ENCODE measurements around the gene POLR2H. TPM values are rescaled to one million over a fixed set of nuclear protein-coding genes. Genes with fewer than 3 reads are reported as not detected.
A peak's percentile ranks its signal among the peaks of the same experiment; 100 is the strongest.

POLR2H gene
- polyA plus RNA-seq, 1 of the 3 experiments (the other 2 are of a cell fraction) = 206 TPM

- no peaks in the 10 kb centered on the region for H3K9me2 ChIP-seq
- 0 out of 2 replicates have a peak overlapping the region, but pooled peaks have one; percentile 21 for H3K4me2 ChIP-seq
- H3K4me3 ChIP-seq (ENCODE audit: low read depth in 2 of 2, low read length in 1 of 2) = no peak overlapping the region
- peak overlapping the region; percentile 54 to 90 for H3K27ac ChIP-seq (ENCODE audit: low read depth in 2 of 2, low read length in 1 of 2)
- 64% methylated on average over 9 of the region's 15 CpGs for WGBS (ENCODE audit: low lambda C conversion rate)
- POLR2A ChIA-PET = no interaction called here
- DNase-seq = no peak
- CTCF ChIA-PET = interaction anchor here (1.0 kb wide), 1 partner anchor 13 kb away, joined by 4 read pairs; no protein-coding TSS in a partner anchor
- H3K79me2 ChIP-seq (ENCODE audit: insufficient read depth) = peaks cover 59% of the 10 kb centered on the region
- peak overlapping the region; percentile 83; the same call in 1 of the 2 replicates for H3K9ac ChIP-seq
- H2AFZ ChIP-seq (ENCODE audit: low read depth) = no peak overlapping the region
- TF ChIP-seq ELF1 (IDR thresholded peaks at IDR 0.05) (no peak), FOXJ3 (CRISPR knock-in tag; IDR thresholded peaks at IDR 0.05) (no peak), CTCF (IDR thresholded peaks at IDR 0.05) (no peak), NFIC (IDR thresholded peaks at IDR 0.05; ENCODE audit: borderline replicate concordance) (peak; percentile 29; the same call in 1 of the 2 replicates), PBX3 (IDR thresholded peaks at IDR 0.05) (peak; percentile 70), EP300 (IDR thresholded peaks at IDR 0.05; ENCODE audit: borderline replicate concordance in 1 of 2, low read depth in 1 of 2, low read length in 1 of 2) (0 out of 4 replicates have a peak, but pooled peaks of 1 of the 2 experiments have one; percentile 28), JUND (IDR thresholded peaks at IDR 0.05) (peak; percentile 69), TCF12 (IDR thresholded peaks at IDR 0.05) (peak; percentile 65), SIN3A (IDR thresholded peaks at IDR 0.05; ENCODE audit: borderline replicate concordance, low read depth, low read length) (peak; percentile 44; the same call in 1 of the 2 replicates), FOSL2 (IDR thresholded peaks at IDR 0.05; ENCODE audit: borderline replicate concordance, low read depth) (peak; percentile 79), RCOR1 (IDR thresholded peaks at IDR 0.05; ENCODE audit: low read length) (no peak), MEF2A (IDR thresholded peaks at IDR 0.05; ENCODE audit: borderline replicate concordance, low read depth) (no peak), MAX (IDR thresholded peaks at IDR 0.05; ENCODE audit: low read depth) (peak; percentile 37; the same call in 1 of the 2 replicates)
- peaks cover 60% of the 10 kb centered on the region for H3F3A ChIP-seq (replicated peaks; ENCODE audit: insufficient read depth)
- H4K20me1 ChIP-seq (ENCODE audit: insufficient read depth) = peaks cover 23% of the 10 kb centered on the region
- no peaks in the 10 kb centered on the region for H3K27me3 ChIP-seq (ENCODE audit: insufficient read depth)
- H3K9me3 ChIP-seq = no peaks in the 10 kb centered on the region
- H3K36me3 ChIP-seq (replicated peaks in 1 of 2; ENCODE audit: control insufficient read depth in 1 of 2, insufficient read depth in 2 of 2, low read length in 1 of 2) = peaks cover 41 to 52% of the 10 kb centered on the region in 2 experiments
- H3K4me1 ChIP-seq (ENCODE audit: control insufficient read depth in 1 of 2, insufficient read depth in 2 of 2, low read depth in 1 of 2, low read length in 1 of 2) = peaks cover 37 to 52% of the 10 kb centered on the region in 2 experiments; a peak in 3 of 4 replicates
These were observed 26.9 kb upstream of the POLR2H start for GRCh38 chr3:184334470-184335158.

- H3K4me2 ChIP-seq = peak overlapping the region; percentile 85
- H3K27ac ChIP-seq (ENCODE audit: low read depth in 2 of 2, low read length in 1 of 2) = peak overlapping the region; percentile 54 to 90
- peak; percentile 56 for DNase-seq
- no peak overlapping the region for H2AFZ ChIP-seq (ENCODE audit: low read depth)
- ChIA-PET CTCF (interaction anchor here (1.0 to 1.2 kb wide), 2 partner anchors 14 to 18 kb away, joined by 4 to 5 read pairs; no protein-coding TSS in a partner anchor), POLR2A (interaction anchor here (0.7 to 1.0 kb wide), 3 partner anchors 13 to 27 kb away, joined by 3 to 5 read pairs (median 3); no protein-coding TSS in a partner anchor)
- no peaks in the 10 kb centered on the region for H3K9me3 ChIP-seq
- H3K4me3 ChIP-seq (ENCODE audit: low read depth in 2 of 2, low read length in 1 of 2) = peak overlapping the region; percentile 72 to 74; a peak in 2 of 4 replicates
- H4K20me1 ChIP-seq (ENCODE audit: insufficient read depth) = peaks cover 23% of the 10 kb centered on the region
- WGBS (ENCODE audit: low lambda C conversion rate) = 67% methylated on average over 3 of the region's 4 CpGs
- no peaks in the 10 kb centered on the region for H3K9me2 ChIP-seq
- H3K27me3 ChIP-seq (ENCODE audit: insufficient read depth) = no peaks in the 10 kb centered on the region
- H3K9ac ChIP-seq = peak overlapping the region; percentile 83
- peaks cover 37 to 53% of the 10 kb centered on the region in 2 experiments; a peak in 3 of 4 replicates for H3K4me1 ChIP-seq (ENCODE audit: control insufficient read depth in 1 of 2, insufficient read depth in 2 of 2, low read depth in 1 of 2, low read length in 1 of 2)
- peaks cover 61% of the 10 kb centered on the region for H3K79me2 ChIP-seq (ENCODE audit: insufficient read depth)
- H3F3A ChIP-seq (replicated peaks; ENCODE audit: insufficient read depth) = peaks cover 54% of the 10 kb centered on the region
- H3K36me3 ChIP-seq (replicated peaks in 1 of 2; ENCODE audit: control insufficient read depth in 1 of 2, insufficient read depth in 2 of 2, low read length in 1 of 2) = peaks cover 36 to 48% of the 10 kb centered on the region in 2 experiments
- TF ChIP-seq CTCF (IDR thresholded peaks at IDR 0.05) = no peak
- no peak for TF ChIP-seq RCOR1 (IDR thresholded peaks at IDR 0.05; ENCODE audit: low read length)
- no peak for TF ChIP-seq RAD21 (IDR thresholded peaks at IDR 0.05; ENCODE audit: low read length)
- no peak for TF ChIP-seq EZH2phosphoT487 (IDR thresholded peaks at IDR 0.05; ENCODE audit: borderline replicate concordance, low read depth)
- TF ChIP-seq GATA2 (CRISPR knock-in tag; IDR thresholded peaks at IDR 0.05) = no peak
- TF ChIP-seq RXRA (IDR thresholded peaks at IDR 0.05; ENCODE audit: borderline replicate concordance, low read depth) = no peak
- no peak for TF ChIP-seq SMC3 (IDR thresholded peaks at IDR 0.05; ENCODE audit: low read depth, low read length)
- TF ChIP-seq MAX (IDR thresholded peaks at IDR 0.05; ENCODE audit: low read depth) = no peak
- no peak for TF ChIP-seq PBX3 (IDR thresholded peaks at IDR 0.05)
These were observed 26.2 kb upstream of the POLR2H start for GRCh38 chr3:184335291-184335660.

All from SK-N-SH (cell line).